ENCODE data around the gene NCL. TPM values are rescaled to one million over a fixed set of nuclear protein-coding genes. Genes with fewer than 3 reads are reported as not detected.
"Not testable (repeated sequence)": the region's sequence is repeated elsewhere in the genome, so short reads cannot be mapped to it uniquely, and the experiment has no call there.

The NCL gene
- total RNA-seq, 1 donor = 92.6 TPM

DNA sequence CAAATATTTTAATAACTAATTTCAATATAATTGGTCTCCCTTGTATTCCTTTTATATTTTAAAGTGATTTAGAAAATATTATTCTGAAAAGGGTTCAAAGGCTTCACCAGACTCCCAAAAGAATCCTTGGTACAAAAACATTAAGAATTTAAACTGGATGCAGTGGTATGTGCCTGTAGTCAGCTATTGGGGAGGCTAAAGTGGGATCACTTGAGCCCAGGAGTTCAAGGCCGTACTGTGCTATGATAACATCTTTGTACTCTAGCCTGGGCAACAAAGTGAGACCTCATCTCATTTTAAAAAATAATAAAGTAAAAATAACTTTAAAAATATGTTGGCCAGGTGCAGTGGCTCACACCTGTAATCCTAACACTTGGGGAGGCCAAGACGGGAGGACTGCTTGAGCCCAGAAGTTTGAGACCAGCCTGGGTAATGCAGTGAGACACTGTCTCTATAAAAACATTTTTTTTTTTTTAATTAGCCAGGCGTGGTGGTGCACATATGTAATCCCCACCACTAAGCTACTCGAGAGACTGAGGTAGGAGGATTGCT is 14.7 kb downstream of the NCL start:
- Histone ChIP-seq H4K20me1 (ENCODE audit: insufficient read depth, low read length) (no peaks in the 10 kb centered on the region), H3K4me2 (ENCODE audit: insufficient read depth, low read length) (no peak overlapping the region), H3K79me2 (ENCODE audit: insufficient read depth, low read length) (no peaks in the 10 kb centered on the region), H2AFZ (ENCODE audit: low read length) (no peak overlapping the region), H3K9me3 (ENCODE audit: low read depth, low read length) (no peaks in the 10 kb centered on the region), H3K36me3 (ENCODE audit: insufficient read depth, low read length) (peaks cover 21% of the 10 kb centered on the region), H3K4me1 (ENCODE audit: insufficient read depth, low read length) (no peaks in the 10 kb centered on the region), H3K27ac (ENCODE audit: low read depth, low read length) (no peak overlapping the region), H3K27me3 (ENCODE audit: insufficient read depth, low read length) (no peaks in the 10 kb centered on the region), H3K4me3 (ENCODE audit: insufficient read depth, low read length) (no peak overlapping the region)
- no peak for DNase-seq (ENCODE audit: insufficient read length, low spot score, missing footprints)
- no peak for TF ChIP-seq CTCF (IDR thresholded peaks at IDR 0.05; ENCODE audit: extremely low read depth, low read depth, low read length)

DNA sequence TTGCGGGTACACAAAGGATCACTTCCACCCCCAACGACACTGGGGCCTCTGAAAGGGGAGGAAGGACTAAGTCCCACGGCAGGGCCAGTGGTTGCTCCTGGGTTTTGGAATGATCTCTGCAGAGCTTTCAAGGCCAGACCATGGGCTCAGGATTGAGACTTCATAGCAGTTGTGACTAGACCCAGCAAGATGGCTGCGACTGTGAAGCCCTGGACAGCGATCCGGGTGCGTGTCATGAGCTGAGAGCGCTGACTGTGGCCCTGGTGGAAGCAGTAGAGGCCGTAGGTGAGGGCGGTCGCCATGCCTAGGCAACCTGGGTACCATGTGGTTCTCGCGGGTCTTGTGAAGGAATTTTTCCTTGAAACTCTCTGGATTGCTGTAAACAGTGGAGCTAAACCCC is 27.3 kb downstream of the NCL start:
- no peak for DNase-seq (ENCODE audit: insufficient read length, low spot score, missing footprints)
- H3K79me2 ChIP-seq (ENCODE audit: insufficient read depth, low read length) = no peaks in the 10 kb centered on the region
- no peak overlapping the region for H3K4me3 ChIP-seq (ENCODE audit: insufficient read depth, low read length)
- no peaks in the 10 kb centered on the region for H3K27me3 ChIP-seq (ENCODE audit: insufficient read depth, low read length)
- H3K4me2 ChIP-seq (ENCODE audit: insufficient read depth, low read length) = no peak overlapping the region
- no peak overlapping the region for H2AFZ ChIP-seq (ENCODE audit: low read length)
- no peak for TF ChIP-seq CTCF (IDR thresholded peaks at IDR 0.05; ENCODE audit: extremely low read depth, low read depth, low read length)
- no peaks in the 10 kb centered on the region for H3K36me3 ChIP-seq (ENCODE audit: insufficient read depth, low read length)
- H3K4me1 ChIP-seq (ENCODE audit: insufficient read depth, low read length) = no peaks in the 10 kb centered on the region
- no peaks in the 10 kb centered on the region for H3K9me3 ChIP-seq (ENCODE audit: low read depth, low read length)
- no peaks in the 10 kb centered on the region for H4K20me1 ChIP-seq (ENCODE audit: insufficient read depth, low read length)
- no peak overlapping the region for H3K27ac ChIP-seq (ENCODE audit: low read depth, low read length)

DNA sequence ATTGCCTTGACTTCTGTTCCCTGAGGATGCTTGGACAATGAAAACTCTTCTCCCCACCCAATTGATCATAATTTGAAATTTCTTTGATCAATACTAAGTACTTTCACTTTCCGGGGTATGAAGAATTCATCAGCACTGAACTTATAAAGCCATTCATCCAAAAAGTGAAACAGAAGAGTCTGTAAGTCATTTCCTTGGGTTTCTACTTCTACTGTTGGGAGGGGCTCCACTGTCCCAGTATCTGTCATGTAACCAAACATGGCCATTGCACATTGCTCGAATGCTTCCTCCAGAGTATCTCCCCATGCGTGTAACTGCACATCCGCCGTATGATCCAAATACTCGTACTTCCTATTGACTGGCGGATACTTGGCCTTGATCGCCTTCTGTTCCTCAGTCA is 30.3 kb downstream of the NCL start:
- no peak for DNase-seq (ENCODE audit: insufficient read length, low spot score, missing footprints)
- H3K4me3 ChIP-seq (ENCODE audit: insufficient read depth, low read length) = no peak overlapping the region
- no peaks in the 10 kb centered on the region for H3K36me3 ChIP-seq (ENCODE audit: insufficient read depth, low read length)

GRCh38 chr2:231431606-231432005 is 32.7 kb downstream of the NCL start:
- Histone ChIP-seq H3K79me2 (ENCODE audit: insufficient read depth, low read length) (no peaks in the 10 kb centered on the region), H2AFZ (ENCODE audit: low read length) (no peak overlapping the region), H3K36me3 (ENCODE audit: insufficient read depth, low read length) (no peaks in the 10 kb centered on the region), H4K20me1 (ENCODE audit: insufficient read depth, low read length) (no peaks in the 10 kb centered on the region), H3K9me3 (ENCODE audit: low read depth, low read length) (no peaks in the 10 kb centered on the region), H3K4me2 (ENCODE audit: insufficient read depth, low read length) (no peak overlapping the region), H3K4me1 (ENCODE audit: insufficient read depth, low read length) (no peaks in the 10 kb centered on the region), H3K27me3 (ENCODE audit: insufficient read depth, low read length) (no peaks in the 10 kb centered on the region), H3K4me3 (ENCODE audit: insufficient read depth, low read length) (no peak overlapping the region), H3K27ac (ENCODE audit: low read depth, low read length) (no peak overlapping the region)
- TF ChIP-seq CTCF (IDR thresholded peaks at IDR 0.05; ENCODE audit: extremely low read depth, low read depth, low read length) = no peak
- DNase-seq (ENCODE audit: insufficient read length, low spot score, missing footprints) = no peak

More for the DNA sequence above, 30.3 kb downstream of the NCL start:
- no peak overlapping the region for H3K4me2 ChIP-seq (ENCODE audit: insufficient read depth, low read length)
- H3K4me1 ChIP-seq (ENCODE audit: insufficient read depth, low read length) = no peaks in the 10 kb centered on the region
- no peaks in the 10 kb centered on the region for H3K9me3 ChIP-seq (ENCODE audit: low read depth, low read length)
- no peak overlapping the region for H3K27ac ChIP-seq (ENCODE audit: low read depth, low read length)
- no peak for TF ChIP-seq CTCF (IDR thresholded peaks at IDR 0.05; ENCODE audit: extremely low read depth, low read depth, low read length)
- H2AFZ ChIP-seq (ENCODE audit: low read length) = no peak overlapping the region
- H3K79me2 ChIP-seq (ENCODE audit: insufficient read depth, low read length) = no peaks in the 10 kb centered on the region
- H3K27me3 ChIP-seq (ENCODE audit: insufficient read depth, low read length) = no peaks in the 10 kb centered on the region
- H4K20me1 ChIP-seq (ENCODE audit: insufficient read depth, low read length) = no peaks in the 10 kb centered on the region

- H2AFZ ChIP-seq (ENCODE audit: low read length); H3K79me2 ChIP-seq (ENCODE audit: insufficient read depth, low read length); H3K36me3 ChIP-seq (ENCODE audit: insufficient read depth, low read length): not testable (repeated sequence)
Measured at GRCh38 chr2:231430437-231430836, 33.8 kb downstream of the NCL start.

More at GRCh38 chr2:231430437-231430836, 33.8 kb downstream of the NCL start:
- not testable (repeated sequence) for H3K4me1 ChIP-seq (ENCODE audit: insufficient read depth, low read length); H3K9me3 ChIP-seq (ENCODE audit: low read depth, low read length); H3K4me3 ChIP-seq (ENCODE audit: insufficient read depth, low read length); H3K4me2 ChIP-seq (ENCODE audit: insufficient read depth, low read length); H3K27ac ChIP-seq (ENCODE audit: low read depth, low read length); H4K20me1 ChIP-seq (ENCODE audit: insufficient read depth, low read length); DNase-seq (ENCODE audit: insufficient read length, low spot score, missing footprints); H3K27me3 ChIP-seq (ENCODE audit: insufficient read depth, low read length)
